Measurements from ENCODE around the gene STT3B. TPM values are rescaled to one million over a fixed set of nuclear protein-coding genes. Genes with fewer than 3 reads are reported as not detected.

The STT3B gene
- total RNA-seq, 1 donor from 2014 or later, result 66.1 TPM

- DNase-seq (no peak), ATAC-seq (ENCODE audit: low read depth) (no peak)
- Mint-ChIP-seq H3K27me3 (no peaks in the 10 kb centered on the region), H3K4me1 (peaks cover 84% of the 10 kb centered on the region), H3K36me3 (ENCODE audit: low read depth) (peaks cover 11% of the 10 kb centered on the region), H3K9me3 (no peaks in the 10 kb centered on the region), H3K4me3 (no peak overlapping the region), H3K27ac (no peak overlapping the region)
- intact Hi-C loops (cut with micrococcal nuclease), result loop anchor here (1.0 kb wide), 1 partner anchor 8 kb away; no protein-coding TSS in a partner anchor
- CTCF ChIA-PET, result no interaction called here
- TF ChIP-seq CTCF (IDR thresholded peaks at IDR 0.05), result no peak
- POLR2A ChIA-PET, result no interaction called here
Measured at GRCh38 chr3:31541089-31541488, 8.4 kb downstream of the STT3B start.

- CTCF ChIA-PET, result no interaction called here
Measured at GRCh38 chr3:31542246-31542645, 9.5 kb downstream of the STT3B start.

GRCh38 chr3:31543375-31543774 lies 10.7 kb downstream of the STT3B start:
- DNase-seq (no peak), ATAC-seq (ENCODE audit: low read depth) (no peak)
- Mint-ChIP-seq H3K4me3 (no peak overlapping the region), H3K4me1 (peaks cover 78% of the 10 kb centered on the region), H3K27ac (no peak overlapping the region), H3K9me3 (no peaks in the 10 kb centered on the region), H3K27me3 (no peaks in the 10 kb centered on the region), H3K36me3 (ENCODE audit: low read depth) (peaks cover 13% of the 10 kb centered on the region)
- CTCF ChIA-PET, result no interaction called here
- TF ChIP-seq CTCF (IDR thresholded peaks at IDR 0.05), result no peak
- intact Hi-C loops (cut with micrococcal nuclease), result no loop called here
- POLR2A ChIA-PET, result no interaction called here

More at GRCh38 chr3:31542246-31542645, 9.5 kb downstream of the STT3B start:
- Mint-ChIP-seq H3K4me3 (no peak overlapping the region), H3K36me3 (ENCODE audit: low read depth) (peaks cover 11% of the 10 kb centered on the region), H3K9me3 (no peaks in the 10 kb centered on the region), H3K27me3 (no peaks in the 10 kb centered on the region), H3K27ac (no peak overlapping the region), H3K4me1 (peaks cover 80% of the 10 kb centered on the region)
- no peak for DNase-seq
- no peak for TF ChIP-seq CTCF (IDR thresholded peaks at IDR 0.05)
- POLR2A ChIA-PET, result interaction anchor here (0.6 to 1.4 kb wide), 3 partner anchors 9 to 411 kb away, joined by 3 to 11 read pairs (median 10); partner anchors contain the start of gene STT3B
- intact Hi-C loops (cut with micrococcal nuclease), result no loop called here
- ATAC-seq (ENCODE audit: low read depth), result no peak

GRCh38 chr3:31544634-31545033 lies 11.9 kb downstream of the STT3B start:
- H3K27me3 Mint-ChIP-seq, result no peaks in the 10 kb centered on the region
- DNase-seq, result no peak
- TF ChIP-seq CTCF (IDR thresholded peaks at IDR 0.05), result no peak
- no peak for ATAC-seq (ENCODE audit: low read depth)
- no peaks in the 10 kb centered on the region for H3K9me3 Mint-ChIP-seq
- no peak overlapping the region for H3K4me3 Mint-ChIP-seq
- no peak overlapping the region for H3K27ac Mint-ChIP-seq
- ChIA-PET CTCF (no interaction called here), POLR2A (interaction anchor here (2.2 kb wide), 1 partner anchor 12 kb away, joined by 14 read pairs; the partner anchor contains the start of gene STT3B)
- H3K36me3 Mint-ChIP-seq (ENCODE audit: low read depth), result peaks cover 10% of the 10 kb centered on the region
- intact Hi-C loops (cut with micrococcal nuclease), result no loop called here
- H3K4me1 Mint-ChIP-seq, result peaks cover 70% of the 10 kb centered on the region

GRCh38 chr3:31546162-31546561 lies 13.4 kb downstream of the STT3B start:
- Mint-ChIP-seq H3K9me3 (no peaks in the 10 kb centered on the region), H3K27ac (no peak overlapping the region), H3K4me1 (peaks cover 71% of the 10 kb centered on the region), H3K36me3 (ENCODE audit: low read depth) (peaks cover 10% of the 10 kb centered on the region), H3K27me3 (no peaks in the 10 kb centered on the region), H3K4me3 (no peak overlapping the region)
- ATAC-seq (ENCODE audit: low read depth) (no peak), DNase-seq (no peak)
- POLR2A ChIA-PET, result interaction anchor here (0.6 to 2.2 kb wide), 4 partner anchors 9 to 72 kb away, joined by 3 to 14 read pairs (median 4); partner anchors contain the start of gene STT3B
- intact Hi-C loops (cut with micrococcal nuclease), result no loop called here
- TF ChIP-seq CTCF (IDR thresholded peaks at IDR 0.05), result no peak
- CTCF ChIA-PET, result no interaction called here

Measured in activated B cell treated with CpG ODN at 0.5 μM for 24 hours (primary cell).